MCF 10A (cell line): ENCODE measurements around the gene EXOC2. TPM values are rescaled to one million over a fixed set of nuclear protein-coding genes. Genes with fewer than 3 reads are reported as not detected.

Experiments used
- BruUV-seq: library from RNA; stranded (reverse); fragments of 400-500 nt; replicated peaks from 2 replicates; lab custom pipeline; 2021; lab: Mats Ljungman, UMichigan
- CTCF ChIA-PET: fragments of 300-600 bp; sonication (Branson Sonifier 250); formaldehyde crosslinking; extraction: SDS; loops from one replicate; lab custom pipeline; 2021; ENCODE audit warnings: antibody characterized with exemption, inconsistent platforms; lab: Yijun Ruan, JAX
- POLR2A ChIA-PET: fragments of 300-600, 350-650 bp; sonication (Branson Sonifier 250); formaldehyde crosslinking; extraction: SDS; loops from one replicate; lab custom pipeline; 2020; ENCODE audit warnings: antibody characterized with exemption, inconsistent platforms; lab: Yijun Ruan, JAX
- DNase-seq: peaks from one replicate; pipeline ENCODE4 v3.0.0-alpha.2; 2018; ENCODE audit not compliant: unreplicated experiment
- H3K27ac Mint-ChIP-seq: one replicate; pipeline ENCODE4 v1.8.0; 2022; ENCODE audit warnings: mild to moderate bottlenecking, low read depth, mixed read lengths; ENCODE audit not compliant: unreplicated experiment
- H3K27me3 Mint-ChIP-seq: one replicate; pipeline ENCODE4 v1.8.0; 2022; ENCODE audit warnings: mixed read lengths; ENCODE audit not compliant: insufficient read depth, unreplicated experiment
- H3K36me3 Mint-ChIP-seq: one replicate; pipeline ENCODE4 v1.8.0; 2022; ENCODE audit warnings: mild to moderate bottlenecking, moderate library complexity, mixed read lengths; ENCODE audit not compliant: insufficient read depth, unreplicated experiment
- H3K4me1 Mint-ChIP-seq: one replicate; pipeline ENCODE4 v1.8.0; 2022; ENCODE audit warnings: mixed read lengths; ENCODE audit not compliant: insufficient read depth, unreplicated experiment
- H3K4me3 Mint-ChIP-seq: one replicate; pipeline ENCODE4 v1.8.0; 2022; ENCODE audit warnings: mild to moderate bottlenecking, moderate library complexity, mixed read lengths; ENCODE audit not compliant: unreplicated experiment
- H3K9me3 Mint-ChIP-seq: one replicate; pipeline ENCODE4 v1.8.0; 2022; ENCODE audit warnings: mixed read lengths; ENCODE audit not compliant: unreplicated experiment
- intact Hi-C: fragments of 100-400 bp; cut with micrococcal nuclease; formaldehyde crosslinking; loops from 2 replicates; pipeline ENCODE4 v1.14.1; 2022
- total RNA-seq: library from RNA; stranded (reverse); gene quantifications from 2 replicates; pipeline ENCODE4 v1.2.3, GENCODE V29; 2022
- TF ChIP-seq, protein P1 (sequence below): fragments of 200-600 bp; IDR thresholded peaks from one replicate; pipeline ENCODE4 v1.8.0; 2022; ENCODE audit warnings: antibody characterized with exemption, mild to moderate bottlenecking; ENCODE audit not compliant: unreplicated experiment

EXOC2 gene
- total RNA-seq, 1 experiment from 2014 or later = 14.6 TPM

DNA sequence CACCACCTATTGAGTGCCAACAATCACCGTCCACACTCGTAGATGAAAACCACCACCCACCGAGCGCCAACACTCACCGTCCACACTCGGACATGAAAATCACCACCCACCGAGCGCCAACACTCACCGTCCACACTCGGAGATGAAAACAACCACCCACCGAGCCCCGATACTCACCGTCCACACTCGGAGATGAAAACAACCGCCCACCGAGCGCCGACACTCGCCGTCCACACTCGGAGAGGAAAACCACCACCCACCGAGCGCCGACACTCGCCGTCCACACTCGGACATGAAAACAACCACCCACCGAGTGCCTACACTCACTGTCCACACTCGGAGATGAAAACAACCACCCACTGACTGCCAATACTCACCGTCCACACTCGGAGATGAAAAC, 172.1 kb downstream of the EXOC2 start:
- Mint-ChIP-seq H3K4me3 (no peak overlapping the region), H3K27ac (no peak overlapping the region), H3K27me3 (no peaks in the 10 kb centered on the region), H3K4me1 (no peaks in the 10 kb centered on the region), H3K9me3 (peaks cover 12% of the 10 kb centered on the region), H3K36me3 (peaks cover 12% of the 10 kb centered on the region)
- intact Hi-C loops = no loop called here
- no peak for DNase-seq
- TF ChIP-seq, protein P1, sequence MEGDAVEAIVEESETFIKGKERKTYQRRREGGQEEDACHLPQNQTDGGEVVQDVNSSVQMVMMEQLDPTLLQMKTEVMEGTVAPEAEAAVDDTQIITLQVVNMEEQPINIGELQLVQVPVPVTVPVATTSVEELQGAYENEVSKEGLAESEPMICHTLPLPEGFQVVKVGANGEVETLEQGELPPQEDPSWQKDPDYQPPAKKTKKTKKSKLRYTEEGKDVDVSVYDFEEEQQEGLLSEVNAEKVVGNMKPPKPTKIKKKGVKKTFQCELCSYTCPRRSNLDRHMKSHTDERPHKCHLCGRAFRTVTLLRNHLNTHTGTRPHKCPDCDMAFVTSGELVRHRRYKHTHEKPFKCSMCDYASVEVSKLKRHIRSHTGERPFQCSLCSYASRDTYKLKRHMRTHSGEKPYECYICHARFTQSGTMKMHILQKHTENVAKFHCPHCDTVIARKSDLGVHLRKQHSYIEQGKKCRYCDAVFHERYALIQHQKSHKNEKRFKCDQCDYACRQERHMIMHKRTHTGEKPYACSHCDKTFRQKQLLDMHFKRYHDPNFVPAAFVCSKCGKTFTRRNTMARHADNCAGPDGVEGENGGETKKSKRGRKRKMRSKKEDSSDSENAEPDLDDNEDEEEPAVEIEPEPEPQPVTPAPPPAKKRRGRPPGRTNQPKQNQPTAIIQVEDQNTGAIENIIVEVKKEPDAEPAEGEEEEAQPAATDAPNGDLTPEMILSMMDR = no peak
- ChIA-PET POLR2A (no interaction called here), CTCF (no interaction called here)
- no TSS peak for BruUV-seq

DNA sequence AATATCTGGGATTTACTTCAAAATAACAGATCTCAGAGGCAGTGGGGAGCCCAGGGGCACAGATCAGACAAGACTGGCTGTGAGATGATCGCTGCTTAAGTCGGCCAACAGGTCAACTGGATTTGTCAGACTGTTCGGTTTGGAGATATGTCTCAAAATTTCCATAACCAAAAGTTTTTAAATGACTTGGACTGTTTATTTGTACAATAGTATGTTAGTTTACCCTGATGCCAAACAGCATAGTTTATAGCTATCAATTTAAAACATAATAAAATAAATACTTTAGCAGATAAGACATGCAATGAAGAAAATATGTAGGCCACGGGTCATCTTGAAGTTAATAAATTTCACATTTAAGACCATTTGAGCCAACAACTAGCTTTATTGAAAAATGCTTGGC, 174.7 kb downstream of the EXOC2 start:
- Mint-ChIP-seq H3K27me3 (no peaks in the 10 kb centered on the region), H3K4me1 (no peaks in the 10 kb centered on the region), H3K36me3 (peaks cover 12% of the 10 kb centered on the region), H3K27ac (no peak overlapping the region), H3K4me3 (no peak overlapping the region), H3K9me3 (peaks cover 12% of the 10 kb centered on the region)
- DNase-seq = no peak
- CTCF ChIA-PET = no interaction called here
- no TSS peak for BruUV-seq
- POLR2A ChIA-PET = interaction anchor here (0.7 kb wide), 1 partner anchor 190 kb away, joined by 3 read pairs; no protein-coding TSS in a partner anchor
- TF ChIP-seq, protein P1 = no peak
- intact Hi-C loops = no loop called here

DNA sequence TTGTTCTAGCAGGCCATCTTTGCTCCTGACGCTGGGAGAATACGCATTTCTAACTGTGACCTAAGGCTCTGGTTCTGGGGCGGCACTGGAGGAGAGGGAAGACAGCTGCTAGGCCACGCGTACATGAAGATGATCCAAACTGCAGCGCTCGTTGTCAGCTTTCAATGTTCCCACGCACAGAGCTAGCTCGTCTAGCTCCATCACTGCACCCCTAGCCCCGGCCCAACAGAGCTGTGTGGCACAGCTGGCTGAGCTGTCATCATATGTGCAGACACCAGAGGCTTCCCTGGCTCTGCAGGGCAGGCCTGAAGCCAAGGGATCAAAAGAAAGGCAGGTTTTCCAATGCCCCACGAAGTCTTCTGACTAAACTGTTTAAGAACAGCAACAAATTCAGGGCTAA, 176.7 kb downstream of the EXOC2 start:
- TF ChIP-seq, protein P1 = no peak
- no peak overlapping the region for H3K4me3 Mint-ChIP-seq
- intact Hi-C loops = no loop called here
- POLR2A ChIA-PET = no interaction called here
- CTCF ChIA-PET = no interaction called here
- peaks cover 15% of the 10 kb centered on the region for H3K36me3 Mint-ChIP-seq
- no peak overlapping the region for H3K27ac Mint-ChIP-seq
- peaks cover 5% of the 10 kb centered on the region for H3K9me3 Mint-ChIP-seq
- H3K4me1 Mint-ChIP-seq = no peaks in the 10 kb centered on the region
- DNase-seq = no peak
- no TSS peak for BruUV-seq
- H3K27me3 Mint-ChIP-seq = no peaks in the 10 kb centered on the region

DNA sequence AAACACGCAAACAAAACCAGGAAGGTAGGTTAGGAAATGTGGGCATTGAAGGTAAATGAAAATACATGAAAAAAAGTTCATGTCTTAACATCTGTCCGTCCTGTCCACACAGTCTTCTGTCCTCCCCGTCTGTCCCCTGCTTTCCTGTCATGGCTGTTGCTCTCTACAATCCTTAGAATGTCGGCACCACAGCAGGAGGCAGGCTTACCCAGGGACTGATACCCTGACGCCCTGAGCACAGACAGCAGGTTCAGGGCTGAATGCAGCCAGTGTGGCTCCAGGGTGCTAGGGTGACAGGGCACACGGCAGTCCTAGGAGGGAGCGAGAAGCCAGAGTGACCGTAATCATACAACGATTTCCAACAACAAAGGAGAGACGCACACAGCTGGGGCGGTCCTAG, 177.7 kb downstream of the EXOC2 start:
- no TSS peak for BruUV-seq
- Mint-ChIP-seq H3K27me3 (no peaks in the 10 kb centered on the region), H3K27ac (no peak overlapping the region), H3K4me1 (no peaks in the 10 kb centered on the region), H3K36me3 (peaks cover 6% of the 10 kb centered on the region), H3K4me3 (no peak overlapping the region), H3K9me3 (no peaks in the 10 kb centered on the region)
- POLR2A ChIA-PET = no interaction called here
- DNase-seq = no peak
- intact Hi-C loops = no loop called here
- TF ChIP-seq, protein P1 = no peak
- CTCF ChIA-PET = no interaction called here
